ENCODE results near the gene DECR2. TPM values are rescaled to one million over a fixed set of nuclear protein-coding genes. Genes with fewer than 3 reads are reported as not detected.
A peak's percentile ranks its signal among the peaks of the same experiment; 100 is the strongest.
"Not testable (repeated sequence)": the region's sequence is repeated elsewhere in the genome, so short reads cannot be mapped to it uniquely, and the experiment has no call there.

The DECR2 gene
- total RNA-seq, 1 donor from 2014 or later = 20.8 TPM

DNA sequence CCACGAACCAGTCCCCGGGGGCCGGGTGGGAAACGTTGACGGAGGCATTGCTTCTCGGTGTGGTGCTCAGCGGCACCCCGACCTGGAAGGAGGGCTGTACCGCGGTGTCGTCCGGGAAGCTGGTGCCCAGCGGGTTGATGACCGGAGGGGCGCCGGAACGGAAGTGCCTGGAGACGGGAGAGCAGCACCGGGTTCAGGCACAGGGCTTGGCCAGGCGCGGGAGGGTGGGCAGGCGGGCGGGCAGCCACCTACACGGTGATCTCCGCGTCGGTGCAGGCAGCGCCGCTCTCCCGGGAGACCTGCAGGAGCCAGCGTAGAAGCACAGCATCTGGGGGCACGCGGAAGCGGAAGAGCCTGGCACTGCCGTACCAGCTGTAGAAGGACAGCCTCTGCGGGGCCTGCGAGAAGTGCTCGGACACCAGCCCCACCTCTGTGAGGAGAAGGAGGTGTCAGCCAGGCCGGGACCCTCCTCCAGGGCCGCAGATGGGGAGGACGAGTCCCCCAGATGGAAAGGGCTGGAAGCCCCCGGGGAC, 24.2 kb upstream of the DECR2 start:
- no peak for TF ChIP-seq CTCF (conservative IDR thresholded peaks at IDR 0.05; ENCODE audit: low read depth, low read length)
- DNase-seq (ENCODE audit: low read depth) = no peak
- no peak overlapping the region for H3K4me3 ChIP-seq (ENCODE audit: low read depth, low read length)

GRCh38 chr16:378113-378820, 23.4 kb upstream of the DECR2 start:
- DNase-seq (ENCODE audit: low read depth); H3K4me3 ChIP-seq (ENCODE audit: low read depth, low read length): not testable (repeated sequence)

DNA sequence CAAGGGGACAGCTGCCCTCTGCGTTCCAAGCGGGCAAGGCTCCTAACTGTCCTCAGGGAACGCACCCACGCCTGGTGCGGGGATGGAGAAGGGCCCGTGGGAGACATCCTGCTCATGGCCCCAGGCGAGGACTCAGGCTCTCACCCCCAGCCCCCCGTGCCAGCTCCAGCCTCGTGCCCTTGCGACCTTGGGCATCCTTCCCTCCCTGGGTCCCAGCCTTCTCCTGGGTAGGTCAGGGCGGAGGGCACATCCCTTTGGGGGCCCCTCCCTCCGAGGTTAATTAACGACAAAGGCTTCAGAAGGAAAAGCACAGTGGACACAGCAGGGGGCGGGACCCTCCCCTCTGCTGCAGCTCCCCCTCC, 22.9 kb upstream of the DECR2 start:
- H3K4me3 ChIP-seq (ENCODE audit: low read depth, low read length) = no peak overlapping the region
- no peak for DNase-seq (ENCODE audit: low read depth)
- no peak for TF ChIP-seq CTCF (conservative IDR thresholded peaks at IDR 0.05; ENCODE audit: low read depth, low read length)

DNA sequence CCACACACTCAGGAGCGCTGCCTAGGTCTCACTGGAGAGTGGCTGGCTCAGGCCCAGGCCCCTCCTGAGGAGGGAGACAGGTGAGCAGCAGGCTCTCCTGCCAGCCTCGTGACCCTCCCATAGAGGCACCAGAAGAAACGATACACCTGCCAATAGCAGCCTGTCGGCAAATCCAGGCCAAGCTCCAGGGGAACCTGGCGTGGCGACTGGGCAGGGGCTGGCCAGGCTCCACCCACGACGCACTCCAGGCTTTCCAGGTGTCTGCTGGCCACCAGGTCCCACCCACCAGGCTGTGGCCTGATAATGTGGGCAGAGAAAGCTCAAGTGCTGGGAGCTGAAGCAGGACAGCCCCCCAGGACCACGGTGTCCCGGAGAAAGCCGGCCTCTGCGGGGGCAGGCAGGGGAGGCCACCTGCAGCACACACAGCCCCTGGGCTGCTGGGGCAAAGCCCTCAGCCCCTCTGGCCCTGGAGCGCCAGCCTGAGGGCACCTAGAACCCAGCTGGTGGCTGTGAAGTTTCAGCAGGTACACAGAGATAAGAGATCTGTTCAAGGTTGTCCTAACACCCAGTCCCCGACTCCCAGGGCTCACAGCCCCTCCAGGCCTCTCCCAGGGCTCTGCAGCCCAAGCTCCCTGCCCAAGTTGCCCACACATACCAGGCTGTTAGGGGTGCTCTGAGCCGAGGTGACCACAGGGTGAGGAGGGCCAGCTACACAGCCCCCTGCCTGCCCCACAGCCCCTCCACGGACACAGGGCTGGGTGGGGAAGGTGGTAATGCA, 22.3 kb upstream of the DECR2 start:
- no peak for DNase-seq (ENCODE audit: low read depth)
- no peak for TF ChIP-seq CTCF (conservative IDR thresholded peaks at IDR 0.05; ENCODE audit: low read depth, low read length)
- no peak overlapping the region for H3K4me3 ChIP-seq (ENCODE audit: low read depth, low read length)

- DNase-seq (ENCODE audit: low read depth) = no peak
- TF ChIP-seq CTCF (conservative IDR thresholded peaks at IDR 0.05; ENCODE audit: low read depth, low read length) = no peak
- peak overlapping the region; percentile 94 for H3K4me3 ChIP-seq (ENCODE audit: low read depth, low read length)
Measured at GRCh38 chr16:379961-380761, 21.5 kb upstream of the DECR2 start.

- TF ChIP-seq CTCF (conservative IDR thresholded peaks at IDR 0.05; ENCODE audit: low read depth, low read length) = no peak
- no peak for DNase-seq (ENCODE audit: low read depth)
- peak overlapping the region; percentile 94 for H3K4me3 ChIP-seq (ENCODE audit: low read depth, low read length)
Measured at GRCh38 chr16:380762-381011, 21.0 kb upstream of the DECR2 start.
